ENCODE measurements around the gene RREB1.

The RREB1 gene

GRCh38 chr6:7100753-7101081, 7.0 kb upstream of the RREB1 start:
- H3K4me1 ChIP-seq (ENCODE audit: insufficient read depth, low read length), result no peaks in the 10 kb centered on the region
- H3K9me3 ChIP-seq (ENCODE audit: low read length), result no peaks in the 10 kb centered on the region
- H3K4me3 ChIP-seq (ENCODE audit: low read depth in 1 of 2, low read length in 2 of 2), result no peak overlapping the region
- no peaks in the 10 kb centered on the region for H3K27me3 ChIP-seq (ENCODE audit: control insufficient read depth in 1 of 2, insufficient read depth in 2 of 2, low read length in 2 of 2)
- H3K36me3 ChIP-seq (ENCODE audit: insufficient read depth, low read length), result no peaks in the 10 kb centered on the region
- H3K27ac ChIP-seq (ENCODE audit: low read depth, low read length), result no peak overlapping the region
- H3K9ac ChIP-seq (ENCODE audit: low read length), result no peak overlapping the region

GRCh38 chr6:7101290-7101689, 6.5 kb upstream of the RREB1 start:
- Histone ChIP-seq H3K36me3 (ENCODE audit: insufficient read depth, low read length) (no peaks in the 10 kb centered on the region), H3K4me3 (ENCODE audit: low read depth in 1 of 2, low read length in 2 of 2) (no peak overlapping the region), H3K9me3 (ENCODE audit: low read length) (no peaks in the 10 kb centered on the region), H3K9ac (ENCODE audit: low read length) (no peak overlapping the region), H3K4me1 (ENCODE audit: insufficient read depth, low read length) (no peaks in the 10 kb centered on the region), H3K27me3 (ENCODE audit: control insufficient read depth in 1 of 2, insufficient read depth in 2 of 2, low read length in 2 of 2) (no peaks in the 10 kb centered on the region), H3K27ac (ENCODE audit: low read depth, low read length) (no peak overlapping the region)

GRCh38 chr6:7104752-7105151, 3.0 kb upstream of the RREB1 start:
- no peaks in the 10 kb centered on the region for H3K36me3 ChIP-seq (ENCODE audit: insufficient read depth, low read length)
- no peak overlapping the region for H3K4me3 ChIP-seq (ENCODE audit: low read depth in 1 of 2, low read length in 2 of 2)
- H3K9me3 ChIP-seq (ENCODE audit: low read length), result no peaks in the 10 kb centered on the region
- H3K9ac ChIP-seq (ENCODE audit: low read length), result no peak overlapping the region
- H3K27ac ChIP-seq (ENCODE audit: low read depth, low read length), result no peak overlapping the region
- H3K4me1 ChIP-seq (ENCODE audit: insufficient read depth, low read length), result peaks cover 3% of the 10 kb centered on the region
- no peaks in the 10 kb centered on the region for H3K27me3 ChIP-seq (ENCODE audit: control insufficient read depth in 1 of 2, insufficient read depth in 2 of 2, low read length in 2 of 2)

DNA sequence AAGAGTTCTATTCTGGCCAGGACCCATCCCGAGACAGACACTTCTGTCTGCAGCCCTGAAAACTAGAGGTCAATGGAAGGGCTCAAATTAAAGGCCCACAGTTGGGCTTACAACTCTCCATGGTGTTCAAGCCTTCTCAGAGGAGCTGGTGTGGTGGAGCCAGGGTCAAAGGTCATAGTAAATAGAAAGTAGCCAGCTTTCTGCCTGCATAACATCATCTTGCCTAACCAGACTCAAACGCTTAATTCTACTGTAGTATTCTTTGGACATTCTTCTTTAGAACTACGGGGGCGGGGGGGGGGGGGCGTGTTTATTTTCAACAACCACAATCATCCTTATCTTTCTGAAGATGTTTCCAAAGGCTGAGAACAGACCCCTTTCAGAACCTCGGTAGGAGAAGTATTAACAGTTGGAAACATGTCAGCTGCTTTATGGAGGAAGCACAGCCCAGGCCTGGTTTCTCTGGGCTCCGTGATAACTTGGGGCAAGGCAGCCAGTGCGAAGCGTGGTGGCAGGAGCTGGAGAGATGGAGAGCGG, 1.5 kb upstream of the RREB1 start:
- H3K36me3 ChIP-seq (ENCODE audit: insufficient read depth, low read length), result no peaks in the 10 kb centered on the region
- peak overlapping the region in 1 of 2 donors; percentile 96 for H3K4me3 ChIP-seq (ENCODE audit: low read depth in 1 of 2, low read length in 2 of 2)
- H3K4me1 ChIP-seq (ENCODE audit: insufficient read depth, low read length), result peaks cover 8% of the 10 kb centered on the region
- no peak overlapping the region for H3K9ac ChIP-seq (ENCODE audit: low read length)
- no peaks in the 10 kb centered on the region for H3K27me3 ChIP-seq (ENCODE audit: control insufficient read depth in 1 of 2, insufficient read depth in 2 of 2, low read length in 2 of 2)
- no peaks in the 10 kb centered on the region for H3K9me3 ChIP-seq (ENCODE audit: low read length)
- H3K27ac ChIP-seq (ENCODE audit: low read depth, low read length), result peak overlapping the region; percentile 98

DNA sequence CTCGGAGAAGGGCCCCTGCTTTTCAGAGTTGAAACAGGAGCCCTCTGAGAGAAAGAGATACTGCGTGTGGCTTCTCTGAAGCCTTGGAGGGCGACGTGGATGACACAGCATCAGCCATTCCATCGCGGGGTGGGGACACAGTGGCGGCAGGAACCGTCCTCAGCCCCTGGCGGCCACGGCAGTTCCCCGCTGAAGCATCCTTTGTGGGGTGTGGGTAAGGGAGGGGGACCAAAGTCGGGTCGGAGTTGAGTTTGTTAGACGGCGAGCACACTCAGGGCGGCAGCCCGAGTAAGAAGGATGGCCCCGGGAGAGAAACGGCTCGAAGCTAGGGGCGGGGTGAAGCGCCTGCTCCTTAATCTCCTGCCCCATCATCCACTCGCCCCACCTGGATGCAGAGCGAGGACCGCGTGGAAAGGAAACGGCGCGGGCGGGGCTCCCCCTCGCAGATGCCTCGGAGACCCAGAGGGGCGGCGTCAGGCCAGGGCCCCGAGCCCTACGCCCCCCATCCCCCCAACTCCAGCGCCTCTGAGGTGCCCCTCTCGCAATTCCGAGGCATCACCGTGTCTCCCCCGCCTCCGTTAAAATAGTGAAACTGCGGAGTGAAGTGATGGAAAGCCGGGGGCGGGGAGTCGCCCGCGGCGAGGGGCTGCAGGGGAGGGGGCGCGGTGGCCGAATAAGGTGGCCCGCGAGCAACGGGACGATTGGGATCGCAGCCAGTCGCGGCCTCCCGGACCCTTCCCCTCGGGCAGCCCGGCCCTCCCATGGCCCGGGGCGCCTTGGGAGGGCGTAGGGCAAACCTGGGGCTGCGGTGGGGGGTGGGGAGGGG, 796 bp upstream of the RREB1 start:
- Histone ChIP-seq H3K27me3 (ENCODE audit: control insufficient read depth in 1 of 2, insufficient read depth in 2 of 2, low read length in 2 of 2) (no peaks in the 10 kb centered on the region), H3K4me1 (ENCODE audit: insufficient read depth, low read length) (peaks cover 8% of the 10 kb centered on the region), H3K9ac (ENCODE audit: low read length) (no peak overlapping the region), H3K36me3 (ENCODE audit: insufficient read depth, low read length) (no peaks in the 10 kb centered on the region), H3K9me3 (ENCODE audit: low read length) (no peaks in the 10 kb centered on the region), H3K4me3 (ENCODE audit: low read depth in 1 of 2, low read length in 2 of 2) (peak overlapping the region; percentile 94 to 96), H3K27ac (ENCODE audit: low read depth, low read length) (peak overlapping the region; percentile 98)

DNA sequence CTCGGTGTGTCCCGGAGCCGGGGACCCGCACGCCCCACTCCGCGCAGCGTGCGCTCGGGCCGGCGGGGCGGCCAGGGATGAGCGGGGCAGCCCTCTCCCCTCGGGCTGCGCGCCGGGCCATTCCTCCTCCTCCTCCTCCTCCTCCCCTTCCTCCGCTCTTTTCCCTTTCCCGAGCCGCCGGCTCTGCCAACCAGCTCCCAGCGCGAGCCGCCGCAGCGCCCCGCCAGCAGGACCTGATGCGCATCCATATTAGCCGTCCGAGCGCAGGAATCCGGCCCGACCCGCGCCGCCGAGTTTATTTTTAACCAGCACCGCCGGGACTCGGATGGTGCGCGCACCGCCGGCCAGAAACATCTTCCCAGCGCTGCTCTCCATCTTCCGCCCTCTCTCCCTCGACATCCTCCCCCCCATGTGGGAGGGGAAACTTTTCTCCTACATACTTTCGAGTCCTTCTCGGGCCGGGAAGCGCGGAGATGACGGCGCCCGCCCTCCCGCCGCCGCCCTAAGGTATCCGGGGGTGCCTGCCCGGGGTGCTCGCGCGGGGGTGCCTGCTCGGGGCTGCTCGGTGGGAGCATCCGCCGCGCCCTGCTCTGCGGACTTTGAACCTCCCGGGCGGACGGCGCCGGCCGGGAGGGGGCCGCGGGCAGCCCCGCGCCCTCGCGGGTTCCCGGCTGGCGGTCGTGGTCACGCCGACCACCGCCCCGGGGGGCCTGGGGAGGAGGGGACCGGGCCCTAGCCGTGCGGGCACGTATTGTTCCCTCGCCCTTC, 619 bp downstream of the RREB1 start:
- Histone ChIP-seq H3K27me3 (ENCODE audit: control insufficient read depth in 1 of 2, insufficient read depth in 2 of 2, low read length in 2 of 2) (no peaks in the 10 kb centered on the region), H3K4me3 (ENCODE audit: low read depth in 1 of 2, low read length in 2 of 2) (peak overlapping the region; percentile 94 to 96), H3K27ac (ENCODE audit: low read depth, low read length) (peak overlapping the region; percentile 98), H3K36me3 (ENCODE audit: insufficient read depth, low read length) (no peaks in the 10 kb centered on the region), H3K4me1 (ENCODE audit: insufficient read depth, low read length) (peaks cover 20% of the 10 kb centered on the region), H3K9me3 (ENCODE audit: low read length) (no peaks in the 10 kb centered on the region), H3K9ac (ENCODE audit: low read length) (peak overlapping the region; percentile 65)

GRCh38 chr6:7108964-7109836, 1.4 kb downstream of the RREB1 start:
- H3K4me3 ChIP-seq (ENCODE audit: low read depth in 1 of 2, low read length in 2 of 2), result peak overlapping the region; percentile 94 to 96
- H3K9me3 ChIP-seq (ENCODE audit: low read length), result no peaks in the 10 kb centered on the region
- no peaks in the 10 kb centered on the region for H3K36me3 ChIP-seq (ENCODE audit: insufficient read depth, low read length)
- H3K27ac ChIP-seq (ENCODE audit: low read depth, low read length), result peak overlapping the region; percentile 98
- no peaks in the 10 kb centered on the region for H3K27me3 ChIP-seq (ENCODE audit: control insufficient read depth in 1 of 2, insufficient read depth in 2 of 2, low read length in 2 of 2)
- no peak overlapping the region for H3K9ac ChIP-seq (ENCODE audit: low read length)
- H3K4me1 ChIP-seq (ENCODE audit: insufficient read depth, low read length), result peaks cover 25% of the 10 kb centered on the region

- H3K27ac ChIP-seq (ENCODE audit: low read depth, low read length), result peak overlapping the region; percentile 98
- H3K27me3 ChIP-seq (ENCODE audit: control insufficient read depth in 1 of 2, insufficient read depth in 2 of 2, low read length in 2 of 2), result no peaks in the 10 kb centered on the region
- H3K9me3 ChIP-seq (ENCODE audit: low read length), result no peaks in the 10 kb centered on the region
- H3K4me1 ChIP-seq (ENCODE audit: insufficient read depth, low read length), result peaks cover 36% of the 10 kb centered on the region
- no peak overlapping the region for H3K9ac ChIP-seq (ENCODE audit: low read length)
- H3K36me3 ChIP-seq (ENCODE audit: insufficient read depth, low read length), result no peaks in the 10 kb centered on the region
- H3K4me3 ChIP-seq (ENCODE audit: low read depth in 1 of 2, low read length in 2 of 2), result peak overlapping the region in 1 of 2 donors; percentile 96
Measured at GRCh38 chr6:7110092-7110792, 2.5 kb downstream of the RREB1 start.

GRCh38 chr6:7111095-7111690, 3.4 kb downstream of the RREB1 start:
- no peaks in the 10 kb centered on the region for H3K36me3 ChIP-seq (ENCODE audit: insufficient read depth, low read length)
- no peak overlapping the region for H3K9ac ChIP-seq (ENCODE audit: low read length)
- no peaks in the 10 kb centered on the region for H3K27me3 ChIP-seq (ENCODE audit: control insufficient read depth in 1 of 2, insufficient read depth in 2 of 2, low read length in 2 of 2)
- H3K4me1 ChIP-seq (ENCODE audit: insufficient read depth, low read length), result peaks cover 45% of the 10 kb centered on the region
- H3K27ac ChIP-seq (ENCODE audit: low read depth, low read length), result no peak overlapping the region
- H3K4me3 ChIP-seq (ENCODE audit: low read depth in 1 of 2, low read length in 2 of 2), result no peak overlapping the region
- no peaks in the 10 kb centered on the region for H3K9me3 ChIP-seq (ENCODE audit: low read length)

GRCh38 chr6:7112171-7112570, 4.4 kb downstream of the RREB1 start:
- Histone ChIP-seq H3K36me3 (ENCODE audit: insufficient read depth, low read length) (no peaks in the 10 kb centered on the region), H3K4me3 (ENCODE audit: low read depth in 1 of 2, low read length in 2 of 2) (no peak overlapping the region), H3K27ac (ENCODE audit: low read depth, low read length) (no peak overlapping the region), H3K27me3 (ENCODE audit: control insufficient read depth in 1 of 2, insufficient read depth in 2 of 2, low read length in 2 of 2) (no peaks in the 10 kb centered on the region), H3K4me1 (ENCODE audit: insufficient read depth, low read length) (peaks cover 54% of the 10 kb centered on the region), H3K9ac (ENCODE audit: low read length) (no peak overlapping the region), H3K9me3 (ENCODE audit: low read length) (no peaks in the 10 kb centered on the region)
